ENCODE measurements around the gene VSX1. TPM values are rescaled to one million over a fixed set of nuclear protein-coding genes. Genes with fewer than 3 reads are reported as not detected.

Gene VSX1
- total and polyA plus RNA-seq, 9 donors: 0.11 to 1.4 (median 0.75) TPM; not detected in 2

DNA sequence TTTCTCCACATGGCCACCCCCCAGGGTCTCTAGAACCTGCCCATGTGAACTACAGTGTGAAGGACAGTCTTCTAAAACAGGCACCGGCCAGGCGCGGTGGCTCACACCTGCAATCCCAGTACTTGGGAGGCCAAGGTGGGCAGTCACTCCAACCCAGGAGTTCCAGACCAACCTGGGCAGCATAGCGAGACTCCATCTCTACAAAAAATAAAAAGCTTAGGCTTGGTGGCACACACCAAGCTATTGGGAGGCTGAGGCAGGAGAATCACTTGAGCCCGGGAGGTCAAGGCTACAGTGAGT, 37.7 kb downstream of the VSX1 start:
- H3K4me3 ChIP-seq: no peak overlapping the region
- peaks cover 18% of the 10 kb centered on the region for H3K4me1 ChIP-seq (ENCODE audit: insufficient read depth)
- no peak overlapping the region for H3K27ac ChIP-seq
- no peaks in the 10 kb centered on the region for H3K9me3 ChIP-seq
- DNase-seq: peak in 1 of 5 donors; percentile 19
- TF ChIP-seq POLR2A (IDR thresholded peaks at IDR 0.05) (no peak), EP300 (IDR thresholded peaks at IDR 0.05) (no peak)
- TF ChIP-seq, protein P1, sequence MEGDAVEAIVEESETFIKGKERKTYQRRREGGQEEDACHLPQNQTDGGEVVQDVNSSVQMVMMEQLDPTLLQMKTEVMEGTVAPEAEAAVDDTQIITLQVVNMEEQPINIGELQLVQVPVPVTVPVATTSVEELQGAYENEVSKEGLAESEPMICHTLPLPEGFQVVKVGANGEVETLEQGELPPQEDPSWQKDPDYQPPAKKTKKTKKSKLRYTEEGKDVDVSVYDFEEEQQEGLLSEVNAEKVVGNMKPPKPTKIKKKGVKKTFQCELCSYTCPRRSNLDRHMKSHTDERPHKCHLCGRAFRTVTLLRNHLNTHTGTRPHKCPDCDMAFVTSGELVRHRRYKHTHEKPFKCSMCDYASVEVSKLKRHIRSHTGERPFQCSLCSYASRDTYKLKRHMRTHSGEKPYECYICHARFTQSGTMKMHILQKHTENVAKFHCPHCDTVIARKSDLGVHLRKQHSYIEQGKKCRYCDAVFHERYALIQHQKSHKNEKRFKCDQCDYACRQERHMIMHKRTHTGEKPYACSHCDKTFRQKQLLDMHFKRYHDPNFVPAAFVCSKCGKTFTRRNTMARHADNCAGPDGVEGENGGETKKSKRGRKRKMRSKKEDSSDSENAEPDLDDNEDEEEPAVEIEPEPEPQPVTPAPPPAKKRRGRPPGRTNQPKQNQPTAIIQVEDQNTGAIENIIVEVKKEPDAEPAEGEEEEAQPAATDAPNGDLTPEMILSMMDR (IDR thresholded peaks at IDR 0.05): no peak
- H3K27me3 ChIP-seq: no peaks in the 10 kb centered on the region
- intact Hi-C loops (cut with DNase I): no loop called here
- 94 to 98% (median 96%) methylated on average over 5 of the region's 5 CpGs for WGBS, 3 donors
- H3K36me3 ChIP-seq: no peaks in the 10 kb centered on the region

DNA sequence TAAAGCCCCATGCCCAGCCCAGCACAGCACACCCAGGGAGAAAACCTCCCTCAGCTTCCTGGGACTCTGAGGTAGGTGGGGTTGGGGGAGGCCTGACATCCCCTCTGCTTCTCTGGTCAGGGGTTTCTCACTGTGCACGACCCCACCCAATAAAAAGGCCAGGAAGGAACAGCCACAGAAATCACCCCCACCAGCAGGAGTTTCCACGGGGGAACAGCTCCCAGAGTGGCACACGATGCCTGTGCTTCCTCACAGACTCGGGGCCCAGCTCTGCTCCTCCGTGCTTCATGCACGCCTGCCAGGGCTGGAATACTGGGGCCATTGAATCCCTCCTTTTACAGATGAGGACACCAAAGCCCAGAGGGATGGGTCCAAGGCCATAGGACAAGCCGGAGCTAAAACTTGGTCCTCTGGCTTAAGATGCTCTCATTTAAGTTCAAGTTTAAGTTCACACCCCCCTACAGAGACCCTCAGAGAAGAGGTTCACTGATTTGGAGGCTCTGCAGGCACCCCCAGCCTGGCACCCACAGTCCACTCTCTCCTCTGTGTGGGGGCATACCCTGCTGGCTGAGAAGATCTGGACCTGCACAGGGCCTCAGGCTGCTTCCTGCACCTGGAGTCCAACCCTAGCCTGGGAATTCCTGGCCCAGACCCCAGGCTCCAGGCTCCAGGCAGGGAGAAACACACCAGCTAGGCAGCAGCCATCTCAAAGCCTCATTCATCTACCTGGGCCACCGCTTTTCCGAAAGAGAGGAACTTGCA, 38.3 kb downstream of the VSX1 start:
- Histone ChIP-seq H3K9me3 (no peaks in the 10 kb centered on the region), H3K27ac (no peak overlapping the region), H3K4me3 (no peak overlapping the region), H3K27me3 (no peaks in the 10 kb centered on the region), H3K4me1 (ENCODE audit: insufficient read depth) (peaks cover 20% of the 10 kb centered on the region), H3K36me3 (no peaks in the 10 kb centered on the region)
- WGBS, 3 donors: 91 to 95% (median 92%) methylated on average over 9 of the region's 9 CpGs
- intact Hi-C loops (cut with DNase I): no loop called here
- DNase-seq: peak in 1 of 5 donors; percentile 9
- TF ChIP-seq POLR2A (IDR thresholded peaks at IDR 0.05): no peak
- TF ChIP-seq EP300 (IDR thresholded peaks at IDR 0.05): no peak
- TF ChIP-seq, protein P1 (IDR thresholded peaks at IDR 0.05): no peak

DNA sequence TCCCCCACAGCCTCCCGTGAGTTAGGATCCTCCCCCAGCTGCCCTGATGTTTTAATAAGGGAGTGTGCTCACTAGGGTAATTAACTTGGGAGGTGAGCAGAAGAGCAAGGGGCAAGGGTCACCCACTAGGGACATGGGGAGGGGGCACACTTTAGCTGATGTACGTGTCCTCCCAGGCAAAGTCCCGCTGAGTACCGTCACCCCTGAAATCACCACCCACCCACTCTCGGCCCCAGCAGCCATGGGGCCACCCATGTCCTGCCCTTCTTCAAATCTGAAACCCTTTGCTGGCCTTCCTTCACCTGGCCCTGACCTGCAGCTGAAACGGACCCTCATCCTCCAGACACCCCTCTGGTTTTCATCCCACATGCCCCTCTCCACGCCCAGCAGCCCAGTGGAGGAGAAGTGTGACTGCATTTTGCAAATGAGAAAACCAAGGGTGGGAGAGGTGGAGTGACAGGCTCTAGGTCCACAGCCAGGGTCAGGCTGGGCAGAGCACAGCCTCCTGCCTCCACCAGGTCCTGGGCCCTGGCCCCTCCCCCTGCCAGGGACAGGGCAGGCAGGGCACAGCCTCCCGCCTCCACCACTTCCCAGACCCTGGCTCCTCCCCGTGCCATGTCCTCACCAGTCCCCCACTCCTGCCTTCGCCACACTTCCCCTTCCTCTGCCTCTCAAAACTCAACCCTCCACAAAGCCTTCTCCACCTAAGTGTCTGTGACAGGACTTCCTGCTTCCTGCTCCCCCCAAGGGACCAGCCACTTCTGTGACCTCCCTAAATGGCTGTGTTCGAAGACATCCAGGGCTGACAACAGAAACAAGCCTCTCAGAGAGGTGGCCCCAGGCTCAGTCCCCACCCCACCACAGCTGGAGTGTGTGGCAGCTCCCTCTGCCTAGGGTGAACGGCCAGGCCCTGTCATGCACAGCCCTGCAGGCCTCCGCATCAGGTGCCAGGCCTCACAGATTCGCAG, 39.1 kb downstream of the VSX1 start:
- Histone ChIP-seq H3K36me3 (no peaks in the 10 kb centered on the region), H3K4me3 (no peak overlapping the region), H3K27ac (no peak overlapping the region), H3K4me1 (ENCODE audit: insufficient read depth) (peaks cover 26% of the 10 kb centered on the region), H3K9me3 (no peaks in the 10 kb centered on the region), H3K27me3 (no peaks in the 10 kb centered on the region)
- intact Hi-C loops (cut with DNase I): no loop called here
- TF ChIP-seq POLR2A (IDR thresholded peaks at IDR 0.05) (no peak), EP300 (IDR thresholded peaks at IDR 0.05) (no peak)
- TF ChIP-seq, protein P1 (IDR thresholded peaks at IDR 0.05): no peak
- 86 to 89% (median 87%) methylated on average over 14 of the region's 14 CpGs for WGBS, 3 donors
- DNase-seq: no peak

DNA sequence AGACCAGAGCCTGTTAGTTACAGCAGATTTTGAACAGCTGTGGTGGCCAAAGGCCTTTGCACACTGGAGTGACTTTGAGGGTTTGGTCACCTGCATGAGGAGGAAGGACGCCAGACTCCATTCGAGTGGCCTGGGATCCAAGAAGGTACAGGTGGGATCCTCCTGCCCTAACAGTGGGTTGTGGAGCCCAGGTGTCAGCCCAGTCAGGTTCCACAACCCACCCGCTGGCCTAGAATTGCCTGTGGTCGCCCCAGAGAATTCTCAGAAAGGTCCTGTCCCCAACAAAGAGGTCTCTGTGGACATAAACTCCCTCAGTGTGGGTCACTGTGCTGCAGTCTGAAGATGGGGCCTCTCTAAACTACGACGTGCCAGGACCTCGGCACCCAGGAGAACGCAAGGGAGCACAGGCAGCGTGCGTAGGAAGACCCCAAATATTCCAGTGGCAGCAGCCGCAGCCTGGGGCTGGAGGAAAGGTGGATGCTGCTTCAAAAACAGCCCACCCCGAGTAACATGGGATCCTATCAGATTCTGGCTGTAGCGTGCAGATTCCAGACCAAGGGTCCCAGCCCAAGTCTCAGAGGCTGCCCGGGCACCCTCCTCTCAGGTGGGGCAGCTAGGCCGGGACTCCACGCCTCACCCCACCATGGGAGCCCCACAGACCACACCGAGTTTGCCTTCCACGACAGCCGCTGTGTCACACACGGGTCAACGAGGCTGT, 40.0 kb downstream of the VSX1 start:
- H3K36me3 ChIP-seq: no peaks in the 10 kb centered on the region
- 91 to 95% (median 94%) methylated on average over 21 of the region's 21 CpGs for WGBS, 3 donors
- H3K4me3 ChIP-seq: no peak overlapping the region
- H3K27me3 ChIP-seq: no peaks in the 10 kb centered on the region
- peaks cover 28% of the 10 kb centered on the region for H3K4me1 ChIP-seq (ENCODE audit: insufficient read depth)
- no peak for DNase-seq
- no peak overlapping the region for H3K27ac ChIP-seq
- TF ChIP-seq POLR2A (IDR thresholded peaks at IDR 0.05) (no peak), EP300 (IDR thresholded peaks at IDR 0.05) (no peak)
- TF ChIP-seq, protein P1 (IDR thresholded peaks at IDR 0.05): no peak
- intact Hi-C loops (cut with DNase I): no loop called here
- H3K9me3 ChIP-seq: no peaks in the 10 kb centered on the region

All from ovary (tissue), 9 donors.